Kidney (tissue), 14 donors: ENCODE data around the gene ANO4. TPM values are rescaled to one million over a fixed set of nuclear protein-coding genes. Genes with fewer than 3 reads are reported as not detected.

ENCODE experiments used
- DNase-seq, 5 donors: peaks; one replicate each; pipeline ENCODE4 v3.0.0-alpha.2; 2013 to 2020
- FAIRE-seq: peaks from 2 replicates; lab custom pipeline; 2012; peaks lifted over from hg19 to GRCh38; lab: Jason Lieb, UNC
- H3K27ac ChIP-seq, 2 donors: one replicate each; pipeline ENCODE4 v1.7.0; 2013; ENCODE audit warnings: low read depth in 2 of 2, low read length in 2 of 2, inconsistent platforms in 1 of 2
- H3K27me3 ChIP-seq: one replicate; pipeline ENCODE4 v1.7.1; 2013; ENCODE audit warnings: low read length, inconsistent platforms; ENCODE audit not compliant: control insufficient read depth, insufficient read depth
- H3K36me3 ChIP-seq, 3 donors: one replicate each; pipeline versions ENCODE4 v1.7.0 to v1.7.1; 2013; ENCODE audit warnings: low read length in 3 of 3, control low read depth in 1 of 3, inconsistent platforms in 1 of 3; ENCODE audit not compliant: insufficient read depth in 3 of 3, control insufficient read depth in 2 of 3
- H3K4me1 ChIP-seq, 3 donors: one replicate each; pipeline versions ENCODE4 v1.7.0 to v1.7.1; 2013; ENCODE audit warnings: low read length in 3 of 3, inconsistent platforms in 1 of 3, low read depth in 1 of 3; ENCODE audit not compliant: control insufficient read depth in 2 of 3, insufficient read depth in 2 of 3
- H3K4me3 ChIP-seq, 3 donors: one replicate each; pipeline versions ENCODE4 v1.7.0 to v1.8.1; 2013; ENCODE audit warnings: low read length in 3 of 3, control low read depth in 1 of 3, inconsistent platforms in 1 of 3
- H3K9ac ChIP-seq, 3 donors: one replicate each; pipeline versions ENCODE4 v1.7.0 to v1.7.1; 2013; ENCODE audit warnings: low read length in 3 of 3, control low read depth in 1 of 3, inconsistent platforms in 1 of 3
- H3K9me3 ChIP-seq, 3 donors: one replicate each; pipeline versions ENCODE4 v1.7.0 to v1.7.1; 2013; ENCODE audit warnings: low read length in 3 of 3, control low read depth in 1 of 3, inconsistent platforms in 1 of 3; ENCODE audit not compliant: control insufficient read depth in 2 of 3, insufficient read depth in 1 of 3
- CTCF ChIP-seq: IDR thresholded peaks from 3 replicates; pipeline ENCODE4 v1.5.1; 2012; ENCODE audit warnings: mild to moderate bottlenecking, moderate library complexity, borderline replicate concordance; ENCODE audit not compliant: insufficient read depth; ENCODE audit errors: extremely low read depth
- intact Hi-C: fragments of 100-400 bp; cut with DNase I; formaldehyde crosslinking; loops from one replicate; pipeline ENCODE4 v1.11.1; 2022
- polyA plus RNA-seq: library from polyadenylated mRNA; stranded (reverse); fragments of 350-450 nt; fragmentation: Illumina TruSeq; extraction: RNeasy Lipid Tissue Mini Kit (QIAGEN cat#74804); gene quantifications from one replicate; pipeline ENCODE4 v1.2.3, GENCODE V29; 2014; ENCODE audit warnings: low read depth, low replicate concordance; ENCODE audit not compliant: insufficient read depth
- total RNA-seq: library from RNA; stranded (reverse); fragmentation: NEBNext Ultra II Directional; extraction: Animal tissue kit (Norgen Biotek cat#: 25700); gene quantifications from one replicate; pipeline ENCODE4 v1.2.1, GENCODE V29; 2021
- donor health status: control.
- donor health status: control.
- donor health status: control.
- donor health status: control.
- donor health status: control.
- donor health status: DM: yes; HTN: yes; CAD: no.
- donor health status: Normal renal cell carcinoma (clear cell type).

Gene ANO4
- total and polyA plus RNA-seq, 2 donors from 2014 or later: 0.82 to 2.9 TPM

GRCh38 chr12:101064721-101065120 lies 270.1 kb downstream of the ANO4 start:
- no peaks in the 10 kb centered on the region for H3K36me3 ChIP-seq
- no peaks in the 10 kb centered on the region for H3K4me1 ChIP-seq
- no peak for TF ChIP-seq CTCF
- H3K4me3 ChIP-seq: no peak overlapping the region
- intact Hi-C loops: no loop called here
- H3K9me3 ChIP-seq: no peaks in the 10 kb centered on the region
- H3K9ac ChIP-seq: no peak overlapping the region
- FAIRE-seq: no peak
- H3K27ac ChIP-seq: no peak overlapping the region
- no peak for DNase-seq
- H3K27me3 ChIP-seq: no peaks in the 10 kb centered on the region

GRCh38 chr12:101066489-101066888 lies 271.9 kb downstream of the ANO4 start:
- no peaks in the 10 kb centered on the region for H3K27me3 ChIP-seq
- DNase-seq (no peak), FAIRE-seq (no peak)
- H3K9ac ChIP-seq: no peak overlapping the region
- intact Hi-C loops: no loop called here
- H3K36me3 ChIP-seq: no peaks in the 10 kb centered on the region
- no peak for TF ChIP-seq CTCF
- no peak overlapping the region for H3K4me3 ChIP-seq
- no peaks in the 10 kb centered on the region for H3K4me1 ChIP-seq
- H3K9me3 ChIP-seq: no peaks in the 10 kb centered on the region
- no peak overlapping the region for H3K27ac ChIP-seq

- Histone ChIP-seq H3K27me3 (no peaks in the 10 kb centered on the region), H3K9ac (no peak overlapping the region), H3K9me3 (no peaks in the 10 kb centered on the region), H3K36me3 (no peaks in the 10 kb centered on the region), H3K27ac (no peak overlapping the region), H3K4me3 (no peak overlapping the region), H3K4me1 (no peaks in the 10 kb centered on the region)
- FAIRE-seq (no peak), DNase-seq (no peak)
- TF ChIP-seq CTCF: no peak
- intact Hi-C loops: no loop called here
Observed at GRCh38 chr12:101068402-101068801, 273.8 kb downstream of the ANO4 start.

GRCh38 chr12:101068836-101069235 lies 274.3 kb downstream of the ANO4 start:
- no peaks in the 10 kb centered on the region for H3K4me1 ChIP-seq
- H3K9me3 ChIP-seq: no peaks in the 10 kb centered on the region
- FAIRE-seq (no peak), DNase-seq (no peak)
- TF ChIP-seq CTCF: no peak
- H3K36me3 ChIP-seq: no peaks in the 10 kb centered on the region
- H3K9ac ChIP-seq: no peak overlapping the region
- intact Hi-C loops: no loop called here
- H3K27me3 ChIP-seq: no peaks in the 10 kb centered on the region
- no peak overlapping the region for H3K4me3 ChIP-seq
- no peak overlapping the region for H3K27ac ChIP-seq
